ENCODE measurements around the gene ARHGAP45.
A peak's percentile ranks its signal among the peaks of the same experiment; 100 is the strongest.
"Not testable (repeated sequence)": the region's sequence is repeated elsewhere in the genome, so short reads cannot be mapped to it uniquely, and the experiment has no call there.

The ARHGAP45 gene

GRCh38 chr19:1123885-1124677 is 57.1 kb downstream of the ARHGAP45 start:
- Histone ChIP-seq H3K4me1 (ENCODE audit: insufficient read depth, low read length) (no peaks in the 10 kb centered on the region), H3K9ac (ENCODE audit: low read depth, low read length) (no peak overlapping the region), H3K27ac (ENCODE audit: low read length) (no peak overlapping the region), H3K9me3 (ENCODE audit: insufficient read depth, low read depth, low read length) (no peaks in the 10 kb centered on the region), H3K27me3 (ENCODE audit: insufficient read depth, low read length) (no peaks in the 10 kb centered on the region), H3K36me3 (ENCODE audit: insufficient read depth, low read depth, low read length) (peaks cover 24% of the 10 kb centered on the region), H3K4me3 (ENCODE audit: low read length) (no peak overlapping the region)

GRCh38 chr19:1125601-1126467 is 58.9 kb downstream of the ARHGAP45 start:
- Histone ChIP-seq H3K27ac (ENCODE audit: low read length) (no peak overlapping the region), H3K4me1 (ENCODE audit: insufficient read depth, low read length) (no peaks in the 10 kb centered on the region), H3K36me3 (ENCODE audit: insufficient read depth, low read depth, low read length) (peaks cover 11% of the 10 kb centered on the region), H3K9me3 (ENCODE audit: insufficient read depth, low read depth, low read length) (no peaks in the 10 kb centered on the region), H3K27me3 (ENCODE audit: insufficient read depth, low read length) (no peaks in the 10 kb centered on the region), H3K4me3 (ENCODE audit: low read length) (no peak overlapping the region), H3K9ac (ENCODE audit: low read depth, low read length) (no peak overlapping the region)

- no peaks in the 10 kb centered on the region; the same call in 1 of the 2 replicates for H3K4me1 ChIP-seq (ENCODE audit: insufficient read depth, low read length)
- no peak overlapping the region for H3K4me3 ChIP-seq (ENCODE audit: low read length)
- H3K9ac ChIP-seq (ENCODE audit: low read depth, low read length) = no peak overlapping the region
- peaks cover 3% of the 10 kb centered on the region; the same call in 1 of the 2 replicates for H3K36me3 ChIP-seq (ENCODE audit: insufficient read depth, low read depth, low read length)
- H3K27me3 ChIP-seq (ENCODE audit: insufficient read depth, low read length) = no peaks in the 10 kb centered on the region
- no peak overlapping the region for H3K27ac ChIP-seq (ENCODE audit: low read length)
- H3K9me3 ChIP-seq (ENCODE audit: insufficient read depth, low read depth, low read length) = no peaks in the 10 kb centered on the region
These were observed 60.2 kb downstream of the ARHGAP45 start for GRCh38 chr19:1126984-1127760.

- Histone ChIP-seq H3K36me3 (ENCODE audit: insufficient read depth, low read depth, low read length) (no peaks in the 10 kb centered on the region), H3K4me3 (ENCODE audit: low read length) (no peak overlapping the region), H3K4me1 (ENCODE audit: insufficient read depth, low read length) (no peaks in the 10 kb centered on the region; the same call in 1 of the 2 replicates), H3K9me3 (ENCODE audit: insufficient read depth, low read depth, low read length) (no peaks in the 10 kb centered on the region), H3K27me3 (ENCODE audit: insufficient read depth, low read length) (no peaks in the 10 kb centered on the region), H3K9ac (ENCODE audit: low read depth, low read length) (no peak overlapping the region), H3K27ac (ENCODE audit: low read length) (no peak overlapping the region)
These were observed 61.1 kb downstream of the ARHGAP45 start for GRCh38 chr19:1128106-1128505.

GRCh38 chr19:1129084-1129483 is 62.1 kb downstream of the ARHGAP45 start:
- not testable (repeated sequence) for H3K27ac ChIP-seq (ENCODE audit: low read length); H3K4me3 ChIP-seq (ENCODE audit: low read length); H3K9ac ChIP-seq (ENCODE audit: low read depth, low read length)

GRCh38 chr19:1129535-1129934 is 62.6 kb downstream of the ARHGAP45 start:
- H3K4me3 ChIP-seq (ENCODE audit: low read length) = no peak overlapping the region
- H3K9ac ChIP-seq (ENCODE audit: low read depth, low read length) = no peak overlapping the region

More at GRCh38 chr19:1129084-1129483, 62.1 kb downstream of the ARHGAP45 start:
- H3K36me3 ChIP-seq (ENCODE audit: insufficient read depth, low read depth, low read length); H3K4me1 ChIP-seq (ENCODE audit: insufficient read depth, low read length); H3K27me3 ChIP-seq (ENCODE audit: insufficient read depth, low read length); H3K9me3 ChIP-seq (ENCODE audit: insufficient read depth, low read depth, low read length): not testable (repeated sequence)

GRCh38 chr19:1130771-1131717 is 64.1 kb downstream of the ARHGAP45 start:
- H3K4me1 ChIP-seq (ENCODE audit: insufficient read depth, low read length) = no peaks in the 10 kb centered on the region; the same call in 1 of the 2 replicates
- no peaks in the 10 kb centered on the region for H3K36me3 ChIP-seq (ENCODE audit: insufficient read depth, low read depth, low read length)
- peak overlapping the region; percentile 63; the same call in 1 of the 2 replicates for H3K4me3 ChIP-seq (ENCODE audit: low read length)
- H3K9ac ChIP-seq (ENCODE audit: low read depth, low read length) = peak overlapping the region; percentile 45
- no peaks in the 10 kb centered on the region for H3K27me3 ChIP-seq (ENCODE audit: insufficient read depth, low read length)
- H3K27ac ChIP-seq (ENCODE audit: low read length) = no peak overlapping the region
- no peaks in the 10 kb centered on the region for H3K9me3 ChIP-seq (ENCODE audit: insufficient read depth, low read depth, low read length)

More at GRCh38 chr19:1129535-1129934, 62.6 kb downstream of the ARHGAP45 start:
- Histone ChIP-seq H3K9me3 (ENCODE audit: insufficient read depth, low read depth, low read length) (no peaks in the 10 kb centered on the region), H3K27me3 (ENCODE audit: insufficient read depth, low read length) (no peaks in the 10 kb centered on the region), H3K4me1 (ENCODE audit: insufficient read depth, low read length) (no peaks in the 10 kb centered on the region; the same call in 1 of the 2 replicates), H3K27ac (ENCODE audit: low read length) (no peak overlapping the region), H3K36me3 (ENCODE audit: insufficient read depth, low read depth, low read length) (no peaks in the 10 kb centered on the region)

- no peaks in the 10 kb centered on the region for H3K36me3 ChIP-seq (ENCODE audit: insufficient read depth, low read depth, low read length)
- no peaks in the 10 kb centered on the region for H3K9me3 ChIP-seq (ENCODE audit: insufficient read depth, low read depth, low read length)
- peak overlapping the region; percentile 63; the same call in 1 of the 2 replicates for H3K4me3 ChIP-seq (ENCODE audit: low read length)
- H3K9ac ChIP-seq (ENCODE audit: low read depth, low read length) = peak overlapping the region; percentile 45; the same call in 1 of the 2 replicates
- H3K27me3 ChIP-seq (ENCODE audit: insufficient read depth, low read length) = no peaks in the 10 kb centered on the region
- no peaks in the 10 kb centered on the region; the same call in 1 of the 2 replicates for H3K4me1 ChIP-seq (ENCODE audit: insufficient read depth, low read length)
- H3K27ac ChIP-seq (ENCODE audit: low read length) = no peak overlapping the region
These were observed 65.0 kb downstream of the ARHGAP45 start for GRCh38 chr19:1131718-1132551.

- H3K27me3 ChIP-seq (ENCODE audit: insufficient read depth, low read length) = no peaks in the 10 kb centered on the region
- peak overlapping the region; percentile 45; the same call in 1 of the 2 replicates for H3K9ac ChIP-seq (ENCODE audit: low read depth, low read length)
- H3K9me3 ChIP-seq (ENCODE audit: insufficient read depth, low read depth, low read length) = no peaks in the 10 kb centered on the region
- H3K4me1 ChIP-seq (ENCODE audit: insufficient read depth, low read length) = no peaks in the 10 kb centered on the region; the same call in 1 of the 2 replicates
- no peak overlapping the region for H3K27ac ChIP-seq (ENCODE audit: low read length)
- H3K36me3 ChIP-seq (ENCODE audit: insufficient read depth, low read depth, low read length) = no peaks in the 10 kb centered on the region
- H3K4me3 ChIP-seq (ENCODE audit: low read length) = peak overlapping the region; percentile 63; the same call in 1 of the 2 replicates
These were observed 65.8 kb downstream of the ARHGAP45 start for GRCh38 chr19:1132552-1133383.

Measured in iPS-20b (cell line).